Muscle layer of colon (tissue), 2 donors: ENCODE data around the gene ADIPOR2.

Experiments used
- H3K27ac ChIP-seq: one replicate; pipeline ENCODE4 v1.7.0; 2013; ENCODE audit warnings: low read depth, mild to moderate bottlenecking, low read length, moderate library complexity
- H3K27me3 ChIP-seq, 2 donors: one replicate each; pipeline ENCODE4 v1.7.0; 2013; ENCODE audit warnings: low read length in 2 of 2, mild to moderate bottlenecking in 2 of 2; ENCODE audit not compliant: insufficient read depth in 2 of 2, control insufficient read depth in 1 of 2
- H3K36me3 ChIP-seq: one replicate; pipeline ENCODE4 v1.7.0; 2013; ENCODE audit warnings: mild to moderate bottlenecking, low read length; ENCODE audit not compliant: insufficient read depth
- H3K4me1 ChIP-seq: one replicate; pipeline ENCODE4 v1.7.0; 2013; ENCODE audit warnings: mild to moderate bottlenecking, low read length; ENCODE audit not compliant: insufficient read depth
- H3K4me3 ChIP-seq, 2 donors: one replicate each; pipeline ENCODE4 v1.7.0; 2013; ENCODE audit warnings: low read length in 2 of 2, low read depth in 1 of 2, mild to moderate bottlenecking in 1 of 2, moderate library complexity in 1 of 2
- H3K9ac ChIP-seq: one replicate; pipeline ENCODE4 v1.7.0; 2013; ENCODE audit warnings: low read length
- H3K9me3 ChIP-seq: one replicate; pipeline ENCODE4 v1.7.0; 2013; ENCODE audit warnings: mild to moderate bottlenecking, low read length
- donor health status: abdominal sarcoma.
- donor health status: Adenocarcinoma of cecum.

Gene ADIPOR2

GRCh38 chr12:1826867-1827705, 136.2 kb downstream of the ADIPOR2 start:
- H3K36me3 ChIP-seq: no peaks in the 10 kb centered on the region
- H3K4me1 ChIP-seq: no peaks in the 10 kb centered on the region
- H3K27ac ChIP-seq: no peak overlapping the region
- no peak overlapping the region for H3K9ac ChIP-seq
- no peak overlapping the region for H3K4me3 ChIP-seq
- H3K27me3 ChIP-seq: peaks cover 12 to 26% of the 10 kb centered on the region in 2 donors
- no peaks in the 10 kb centered on the region for H3K9me3 ChIP-seq

DNA sequence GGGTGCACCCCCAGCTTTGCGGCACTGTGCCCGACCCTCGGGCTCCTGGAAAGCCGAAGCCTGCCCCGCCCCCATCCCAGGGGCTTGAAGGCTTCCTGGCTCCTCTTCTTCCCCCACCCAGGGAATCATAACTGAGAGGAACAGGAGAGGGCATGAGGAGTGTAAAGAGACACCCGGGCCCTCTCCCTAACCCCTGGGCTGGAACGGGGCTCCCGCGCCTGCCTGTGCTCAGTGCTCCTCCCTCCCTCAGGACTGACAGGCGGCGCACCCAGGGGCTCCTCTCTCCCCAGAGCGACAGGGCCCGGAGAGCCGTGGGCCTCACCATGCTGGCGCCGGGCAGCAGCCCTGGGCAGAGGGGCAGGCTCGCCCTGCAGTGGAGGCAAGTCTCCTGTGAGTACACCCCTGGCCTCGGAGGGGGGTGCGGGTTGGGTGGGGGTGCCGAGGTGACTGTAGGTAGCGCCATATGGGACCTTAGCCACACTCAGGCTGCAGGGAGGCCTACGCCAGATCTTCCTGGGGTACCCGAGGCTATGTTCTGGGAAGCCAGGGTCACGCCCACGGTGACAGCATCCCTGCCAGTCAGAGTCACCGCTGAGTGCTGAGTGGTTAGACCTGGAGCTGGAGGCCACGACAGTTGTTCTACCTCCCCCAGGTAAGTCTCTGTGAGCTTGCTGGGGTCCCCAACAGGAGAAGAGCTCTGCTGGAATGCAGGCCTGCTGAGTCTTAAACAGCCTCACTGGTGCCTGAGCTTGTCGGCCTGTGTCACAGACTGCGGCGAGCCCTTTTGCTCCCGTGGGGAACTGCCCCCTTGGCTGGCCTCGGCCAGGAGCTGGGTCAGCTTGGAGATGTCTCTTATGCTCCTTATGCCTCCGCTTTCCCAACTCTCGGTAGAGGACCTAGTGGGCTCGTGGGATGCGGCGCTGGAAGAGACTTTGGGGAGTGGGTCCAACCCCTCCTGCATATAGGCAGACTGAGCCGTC, 137.2 kb downstream of the ADIPOR2 start:
- no peak overlapping the region for H3K9ac ChIP-seq
- no peaks in the 10 kb centered on the region for H3K4me1 ChIP-seq
- no peak overlapping the region for H3K27ac ChIP-seq
- H3K36me3 ChIP-seq: no peaks in the 10 kb centered on the region
- H3K9me3 ChIP-seq: no peaks in the 10 kb centered on the region
- H3K27me3 ChIP-seq: peaks cover 12 to 16% of the 10 kb centered on the region in 2 donors
- H3K4me3 ChIP-seq: no peak overlapping the region

- no peaks in the 10 kb centered on the region for H3K36me3 ChIP-seq
- H3K27ac ChIP-seq: no peak overlapping the region
- H3K4me3 ChIP-seq: no peak overlapping the region
- no peaks in the 10 kb centered on the region for H3K9me3 ChIP-seq
- no peak overlapping the region for H3K9ac ChIP-seq
- H3K4me1 ChIP-seq: no peaks in the 10 kb centered on the region
- peaks cover 8 to 12% of the 10 kb centered on the region in 2 donors for H3K27me3 ChIP-seq
These were observed 138.0 kb downstream of the ADIPOR2 start for GRCh38 chr12:1828856-1829255.

- H3K9ac ChIP-seq: no peak overlapping the region
- peaks cover 3 to 12% of the 10 kb centered on the region in 2 donors for H3K27me3 ChIP-seq
- H3K9me3 ChIP-seq: no peaks in the 10 kb centered on the region
- no peak overlapping the region for H3K4me3 ChIP-seq
- H3K4me1 ChIP-seq: no peaks in the 10 kb centered on the region
- H3K36me3 ChIP-seq: no peaks in the 10 kb centered on the region
- H3K27ac ChIP-seq: no peak overlapping the region
These were observed 138.5 kb downstream of the ADIPOR2 start for GRCh38 chr12:1829306-1829900.

- H3K27ac ChIP-seq: no peak overlapping the region
- no peaks in the 10 kb centered on the region for H3K36me3 ChIP-seq
- H3K9ac ChIP-seq: no peak overlapping the region
- no peaks in the 10 kb centered on the region for H3K4me1 ChIP-seq
- H3K4me3 ChIP-seq: no peak overlapping the region
- H3K27me3 ChIP-seq: peaks cover 3 to 12% of the 10 kb centered on the region in 2 donors
- H3K9me3 ChIP-seq: no peaks in the 10 kb centered on the region
These were observed 139.6 kb downstream of the ADIPOR2 start for GRCh38 chr12:1830401-1830845.

DNA sequence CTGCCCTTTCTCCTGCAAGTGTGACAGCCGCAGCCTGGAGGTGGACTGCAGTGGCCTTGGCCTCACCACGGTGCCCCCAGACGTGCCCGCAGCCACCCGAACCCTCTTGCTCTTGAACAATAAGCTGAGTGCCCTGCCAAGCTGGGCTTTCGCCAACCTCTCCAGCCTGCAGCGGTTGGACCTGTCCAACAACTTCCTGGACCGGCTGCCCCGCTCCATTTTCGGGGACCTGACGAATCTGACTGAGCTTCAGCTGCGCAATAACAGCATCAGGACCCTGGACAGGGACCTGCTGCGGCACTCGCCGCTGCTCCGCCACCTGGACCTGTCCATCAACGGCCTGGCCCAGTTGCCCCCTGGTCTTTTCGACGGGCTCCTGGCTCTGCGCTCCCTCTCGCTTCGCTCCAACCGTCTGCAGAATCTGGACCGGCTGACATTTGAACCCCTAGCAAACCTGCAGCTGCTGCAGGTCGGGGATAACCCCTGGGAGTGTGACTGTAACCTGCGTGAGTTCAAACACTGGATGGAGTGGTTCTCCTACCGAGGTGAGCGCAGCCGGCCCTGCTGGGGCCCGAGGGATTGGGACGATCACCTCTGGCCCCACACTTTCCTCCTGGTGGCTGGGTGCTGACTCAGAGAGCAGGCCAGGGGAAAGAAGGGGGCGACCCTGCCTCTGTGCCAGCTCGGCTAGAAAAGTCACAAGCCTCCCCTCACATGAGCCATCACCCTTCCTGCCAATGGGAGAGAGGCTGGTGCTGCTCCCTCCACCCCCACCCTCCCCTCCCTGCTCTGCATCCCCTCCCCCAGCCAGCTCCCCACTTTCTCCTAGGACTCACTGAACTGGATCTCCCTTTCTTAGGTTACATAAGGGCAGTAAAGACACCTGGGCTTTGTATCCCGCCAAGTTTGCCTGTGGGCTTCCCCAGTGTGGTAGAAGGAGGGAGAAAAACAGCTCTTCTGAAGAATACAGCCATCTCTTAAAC, 140.4 kb downstream of the ADIPOR2 start:
- Histone ChIP-seq H3K9me3 (no peaks in the 10 kb centered on the region), H3K4me3 (no peak overlapping the region), H3K9ac (no peak overlapping the region), H3K27me3 (peaks cover 3 to 12% of the 10 kb centered on the region in 2 donors), H3K4me1 (no peaks in the 10 kb centered on the region), H3K27ac (no peak overlapping the region), H3K36me3 (no peaks in the 10 kb centered on the region)

- Histone ChIP-seq H3K27me3 (peaks cover 2 to 12% of the 10 kb centered on the region in 2 donors), H3K4me1 (no peaks in the 10 kb centered on the region), H3K9me3 (no peaks in the 10 kb centered on the region), H3K9ac (no peak overlapping the region), H3K36me3 (no peaks in the 10 kb centered on the region), H3K4me3 (no peak overlapping the region), H3K27ac (no peak overlapping the region)
These were observed 142.1 kb downstream of the ADIPOR2 start for GRCh38 chr12:1832801-1833595.

GRCh38 chr12:1833596-1834028, 142.7 kb downstream of the ADIPOR2 start:
- H3K27me3 ChIP-seq: peaks cover 0 to 12% of the 10 kb centered on the region in 2 donors

DNA sequence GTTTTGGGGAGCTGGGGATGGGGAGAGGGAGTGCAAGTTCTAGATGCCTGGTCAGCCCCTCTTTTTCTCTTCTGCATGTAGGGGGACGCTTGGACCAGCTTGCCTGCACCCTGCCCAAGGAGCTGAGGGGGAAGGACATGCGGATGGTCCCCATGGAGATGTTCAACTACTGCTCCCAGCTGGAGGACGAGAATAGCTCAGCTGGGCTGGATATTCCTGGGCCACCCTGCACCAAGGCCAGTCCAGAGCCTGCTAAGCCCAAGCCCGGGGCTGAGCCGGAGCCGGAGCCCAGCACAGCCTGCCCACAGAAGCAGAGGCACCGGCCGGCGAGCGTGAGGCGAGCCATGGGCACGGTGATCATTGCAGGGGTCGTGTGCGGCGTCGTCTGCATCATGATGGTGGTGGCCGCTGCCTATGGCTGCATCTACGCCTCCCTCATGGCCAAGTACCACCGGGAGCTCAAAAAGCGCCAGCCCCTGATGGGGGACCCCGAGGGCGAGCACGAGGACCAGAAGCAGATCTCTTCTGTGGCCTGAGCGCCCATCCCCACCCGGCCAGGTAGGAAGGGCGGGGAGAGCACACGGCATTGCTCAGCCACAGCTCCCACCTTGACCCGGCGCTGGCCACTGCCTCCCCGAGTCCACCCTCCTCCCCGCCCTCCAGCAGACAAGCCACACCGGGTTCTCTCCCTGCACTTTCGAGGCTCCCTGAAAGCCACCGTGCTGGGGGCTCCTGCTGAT, 143.5 kb downstream of the ADIPOR2 start:
- Histone ChIP-seq H3K4me3 (no peak overlapping the region), H3K36me3 (no peaks in the 10 kb centered on the region), H3K27ac (no peak overlapping the region), H3K4me1 (no peaks in the 10 kb centered on the region), H3K9me3 (no peaks in the 10 kb centered on the region), H3K27me3 (peaks cover 0 to 12% of the 10 kb centered on the region in 2 donors), H3K9ac (no peak overlapping the region)

More at GRCh38 chr12:1833596-1834028, 142.7 kb downstream of the ADIPOR2 start:
- no peak overlapping the region for H3K27ac ChIP-seq
- H3K9ac ChIP-seq: no peak overlapping the region
- no peak overlapping the region for H3K4me3 ChIP-seq
- H3K4me1 ChIP-seq: no peaks in the 10 kb centered on the region
- no peaks in the 10 kb centered on the region for H3K9me3 ChIP-seq
- H3K36me3 ChIP-seq: no peaks in the 10 kb centered on the region
